CD4-positive, alpha-beta T cell treated with Interleukin-15 for 4 hours (primary cell): ENCODE measurements around the gene SDF4.
A peak's percentile ranks its signal among the peaks of the same experiment; 100 is the strongest.
"Not testable (repeated sequence)": the region's sequence is repeated elsewhere in the genome, so short reads cannot be mapped to it uniquely, and the experiment has no call there.

Source experiments
- DNase-seq: peaks from one replicate; pipeline ENCODE4 v3.0.0-alpha.2; 2020; ENCODE audit warnings: low spot score

Gene SDF4

DNA sequence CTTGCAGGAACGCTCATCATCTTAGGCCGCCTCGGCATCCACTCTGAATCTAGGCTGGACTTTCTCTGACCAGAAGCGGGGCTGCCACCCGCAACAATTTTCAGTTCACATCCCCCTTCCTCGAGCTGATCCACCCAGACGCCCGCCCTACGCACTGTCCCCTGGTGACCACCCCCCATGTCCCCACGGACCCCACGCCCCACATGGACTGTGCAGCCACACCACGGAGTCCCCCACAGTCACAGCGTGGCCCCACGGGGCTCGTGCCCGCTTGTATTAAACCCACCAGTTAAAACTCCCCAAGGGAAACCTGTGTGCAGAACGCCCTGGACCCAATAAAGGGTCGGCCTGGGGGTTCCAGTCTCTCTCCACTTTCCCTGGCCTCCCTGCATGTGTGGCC lies 27.7 kb upstream of the SDF4 start:
- no peak for DNase-seq

DNA sequence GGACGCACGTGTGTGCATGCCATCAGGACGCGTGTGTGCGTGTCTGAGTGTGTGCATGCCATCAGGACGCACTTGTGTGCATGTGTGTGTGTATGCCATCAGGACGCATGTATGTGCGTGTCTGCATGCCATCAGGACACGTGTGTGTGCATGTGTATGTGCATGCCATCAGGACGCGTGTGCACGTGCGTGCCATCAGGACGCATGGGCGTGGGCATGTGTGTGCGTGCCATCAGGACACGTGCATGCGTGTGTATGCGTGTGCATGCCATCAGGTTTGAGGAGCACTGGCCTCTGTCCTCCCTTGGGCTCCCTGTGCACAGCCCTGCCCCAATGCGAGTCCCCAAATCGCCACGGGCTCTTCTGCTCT lies 27.3 kb upstream of the SDF4 start:
- no peak for DNase-seq

DNA sequence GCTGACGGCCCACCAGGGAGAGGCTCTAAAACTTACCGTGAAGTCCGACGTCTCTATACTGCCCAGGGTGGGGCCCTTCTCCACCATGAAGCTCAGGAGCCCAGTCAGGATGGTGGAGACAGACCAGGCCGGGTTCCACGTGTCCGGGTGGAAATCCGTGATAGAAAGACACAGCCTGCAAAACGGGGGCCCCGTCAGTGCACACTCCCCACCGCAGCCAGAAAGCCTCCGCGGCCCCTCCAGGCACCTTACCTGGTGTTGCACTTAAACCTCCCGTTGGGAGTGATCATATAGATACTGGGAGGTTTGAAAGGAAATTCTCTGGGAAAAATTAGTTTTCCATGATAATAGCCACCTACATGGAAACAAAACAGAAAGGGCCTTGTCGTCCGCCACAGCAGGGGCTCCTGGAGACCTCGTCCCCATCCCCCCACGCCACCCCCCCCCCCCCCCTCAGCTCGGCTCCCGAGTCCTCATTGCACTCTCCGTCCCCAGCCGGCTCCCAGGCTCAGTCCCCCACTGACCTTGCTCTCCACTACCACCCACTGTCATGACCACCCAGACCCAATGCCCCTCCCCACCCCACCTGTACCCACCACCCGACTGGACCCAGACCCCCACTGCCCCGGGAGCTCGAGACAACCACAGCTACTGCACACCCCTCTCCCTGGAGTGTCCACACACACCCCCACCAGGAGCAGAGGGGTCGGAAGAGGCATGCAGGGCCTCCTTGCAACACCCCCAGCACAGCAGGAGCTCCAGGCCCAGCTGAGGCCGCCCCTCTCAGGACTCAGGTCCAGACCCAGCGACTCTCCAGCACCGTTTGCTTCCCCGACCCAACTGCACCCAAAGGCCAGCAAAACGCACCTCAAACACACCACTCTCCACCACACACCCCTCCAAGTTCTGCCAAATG lies 25.4 kb upstream of the SDF4 start:
- no peak for DNase-seq

DNA sequence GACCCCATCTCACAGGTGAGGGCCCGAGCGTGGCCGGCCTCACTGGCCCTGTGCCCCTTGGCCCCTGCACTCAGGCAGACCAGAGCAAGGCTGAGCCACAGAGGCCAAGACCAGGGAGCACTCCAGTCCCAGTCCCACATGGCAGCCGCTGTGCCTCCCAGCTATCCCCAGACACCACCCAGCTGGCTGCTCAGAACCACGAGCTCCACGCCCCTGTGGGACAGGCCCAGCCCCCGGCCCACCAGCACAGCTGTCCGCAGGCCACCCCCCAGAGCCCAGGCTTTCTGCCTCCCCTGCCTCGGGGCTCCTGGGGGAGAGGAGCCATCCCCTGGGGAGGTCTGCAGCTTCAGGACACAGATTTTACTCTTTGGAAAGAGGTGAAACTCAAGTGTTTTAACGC lies 23.8 kb upstream of the SDF4 start:
- no peak for DNase-seq

DNA sequence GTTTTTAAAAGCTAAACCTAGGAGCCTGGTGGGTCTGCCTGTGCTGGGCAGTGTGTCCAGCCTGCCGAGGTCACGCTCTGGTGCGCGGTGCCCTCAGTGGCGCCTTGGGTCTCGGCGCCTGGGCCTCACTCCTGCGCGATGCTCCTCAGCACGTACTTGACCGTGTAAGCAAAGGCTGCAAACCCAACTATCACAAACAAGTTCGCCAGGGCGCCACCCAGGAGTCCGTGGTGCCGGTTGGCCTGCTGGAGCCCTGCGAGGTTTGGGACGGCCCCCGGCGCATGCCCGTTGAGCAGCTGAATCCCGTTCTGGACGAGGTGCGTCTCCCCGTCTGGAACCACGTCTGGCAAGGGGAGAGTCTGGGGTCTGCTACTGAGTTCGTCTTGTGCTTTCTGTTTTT lies 23.3 kb upstream of the SDF4 start:
- DNase-seq = no peak

DNA sequence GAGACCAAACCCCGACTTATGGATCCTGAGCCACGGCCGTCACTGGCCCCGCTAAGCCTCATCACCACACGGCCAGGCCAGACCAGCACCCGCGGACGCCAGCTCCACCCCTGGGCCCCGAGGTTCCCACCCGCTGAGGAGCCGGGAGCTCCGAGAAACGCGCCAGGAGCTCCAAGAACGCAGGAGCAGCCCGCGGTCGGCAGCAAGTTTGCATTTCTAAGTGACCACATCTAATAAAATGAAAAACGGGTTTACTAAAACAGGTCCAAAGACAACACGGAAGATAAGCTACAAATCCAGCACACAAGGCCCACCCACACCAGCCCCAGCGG lies 22.8 kb upstream of the SDF4 start:
- DNase-seq = no peak

DNA sequence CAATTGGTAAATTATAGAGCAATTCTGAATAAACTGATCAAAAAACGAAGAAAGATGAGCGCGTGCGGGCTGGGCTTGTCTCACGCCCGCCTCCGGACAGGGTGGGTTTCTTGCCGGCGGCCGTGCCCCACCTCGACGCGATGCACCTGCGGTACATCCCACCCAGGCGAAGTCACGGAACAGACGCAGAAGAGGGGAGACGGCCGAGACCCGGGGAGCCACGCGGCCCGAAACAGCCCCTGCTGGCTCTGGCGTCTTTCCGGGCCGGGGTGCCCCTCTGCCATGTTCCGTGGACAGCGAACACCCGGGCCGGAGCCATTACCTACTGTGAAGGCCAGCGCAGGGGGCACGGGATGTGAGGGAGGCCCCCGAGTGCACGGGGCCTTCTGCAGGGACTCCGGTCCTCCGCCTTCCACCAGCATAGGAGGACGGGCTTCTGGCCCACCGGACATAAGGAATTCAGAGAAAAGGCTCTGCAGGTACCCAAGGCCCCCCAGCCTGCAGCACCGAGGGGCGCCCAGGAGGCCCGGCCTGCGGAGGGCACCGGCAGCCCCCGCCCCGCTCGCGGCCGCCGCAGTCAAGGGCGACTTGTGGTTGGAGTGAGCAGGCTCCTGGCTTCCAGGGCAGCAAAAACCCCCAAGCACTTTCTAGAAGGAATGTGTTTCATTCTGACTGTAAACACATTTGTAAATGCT lies 22.3 kb upstream of the SDF4 start:
- no peak for DNase-seq

DNA sequence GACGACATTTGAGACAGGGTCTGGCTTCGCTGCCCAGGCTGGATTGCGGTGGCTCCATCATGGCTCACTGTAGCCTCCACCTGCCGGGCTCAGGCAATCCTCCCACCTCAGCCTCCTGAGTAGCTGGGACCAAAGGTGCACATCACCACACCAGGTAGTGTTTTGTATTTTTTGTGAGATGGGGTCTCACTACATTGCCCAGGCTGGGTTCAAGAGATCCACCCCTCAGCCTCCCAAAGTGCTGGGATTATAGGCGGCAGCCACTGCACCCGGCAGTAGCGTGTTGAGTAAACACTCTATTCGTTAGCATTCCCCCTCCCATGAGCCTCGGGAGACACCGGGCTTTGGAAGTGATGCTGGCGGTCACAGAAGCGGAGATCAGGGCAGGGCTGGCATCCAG lies 21.5 kb upstream of the SDF4 start:
- no peak for DNase-seq

DNA sequence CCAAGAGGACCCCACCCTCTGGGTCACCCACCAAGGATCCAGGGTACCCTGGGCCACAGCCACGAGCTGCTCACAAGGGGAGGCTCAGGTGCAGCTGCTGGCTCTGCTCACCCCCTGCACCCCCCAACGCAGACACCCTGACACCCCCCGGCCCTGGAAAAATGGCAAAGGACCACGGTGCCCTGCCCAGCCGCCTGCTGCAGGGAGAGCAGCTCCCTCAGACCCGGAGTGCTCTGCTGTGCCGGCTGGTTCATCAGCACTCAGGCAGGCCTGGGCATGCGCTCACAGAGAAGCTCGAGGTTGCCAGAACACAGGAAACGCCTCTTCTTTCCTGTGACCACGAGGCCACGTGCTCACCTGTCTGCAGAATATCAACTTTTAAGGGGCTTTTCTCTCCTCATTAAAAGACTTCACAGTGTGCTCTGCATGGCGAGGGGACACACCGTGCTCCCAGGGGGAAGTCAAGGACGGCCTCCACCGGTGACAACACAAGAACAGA lies 19.0 kb upstream of the SDF4 start:
- peak; percentile 65 for DNase-seq

DNA sequence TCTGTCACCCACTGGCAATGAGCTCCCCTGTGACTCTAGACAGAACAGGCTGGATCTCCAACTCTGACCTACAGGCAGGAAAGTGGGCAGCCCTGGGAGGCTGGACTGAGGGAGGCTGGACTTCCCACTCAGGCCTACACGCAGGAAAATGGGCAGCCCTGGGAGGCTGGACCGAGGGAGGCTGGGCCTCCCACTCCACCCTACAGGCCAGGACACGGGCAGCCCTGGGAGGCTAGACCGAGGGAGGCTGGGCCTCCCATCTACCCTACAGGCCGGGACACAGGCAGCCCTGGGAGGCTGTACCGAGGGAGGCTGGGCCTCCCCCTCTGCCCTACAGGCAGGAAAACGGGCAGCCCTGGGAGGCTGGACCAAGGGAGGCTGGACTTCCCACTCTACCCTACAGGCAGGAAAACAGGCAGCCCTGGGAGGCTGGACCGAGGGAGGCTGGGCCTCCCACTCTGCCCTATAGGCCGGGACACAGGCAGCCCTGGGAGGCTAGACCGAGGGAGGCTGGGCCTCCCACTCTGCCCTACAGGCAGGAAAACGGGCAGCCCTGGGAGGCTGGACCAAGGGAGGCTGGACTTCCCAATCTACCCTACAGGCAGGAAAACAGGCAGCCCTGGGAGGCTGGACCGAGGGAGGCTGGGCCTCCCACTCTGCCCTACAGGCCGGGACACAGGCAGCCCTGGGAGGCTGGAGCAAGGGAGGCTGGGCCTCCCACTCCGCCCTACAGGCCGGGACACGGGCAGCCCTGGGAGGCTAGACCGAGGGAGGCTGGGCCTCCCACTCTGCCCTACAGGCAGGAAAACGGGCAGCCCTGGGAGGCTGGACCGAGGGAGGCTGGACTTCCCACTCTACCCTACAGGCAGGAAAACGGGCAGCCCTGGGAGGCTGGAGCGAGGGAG lies 16.5 kb upstream of the SDF4 start:
- DNase-seq = not testable (repeated sequence)

DNA sequence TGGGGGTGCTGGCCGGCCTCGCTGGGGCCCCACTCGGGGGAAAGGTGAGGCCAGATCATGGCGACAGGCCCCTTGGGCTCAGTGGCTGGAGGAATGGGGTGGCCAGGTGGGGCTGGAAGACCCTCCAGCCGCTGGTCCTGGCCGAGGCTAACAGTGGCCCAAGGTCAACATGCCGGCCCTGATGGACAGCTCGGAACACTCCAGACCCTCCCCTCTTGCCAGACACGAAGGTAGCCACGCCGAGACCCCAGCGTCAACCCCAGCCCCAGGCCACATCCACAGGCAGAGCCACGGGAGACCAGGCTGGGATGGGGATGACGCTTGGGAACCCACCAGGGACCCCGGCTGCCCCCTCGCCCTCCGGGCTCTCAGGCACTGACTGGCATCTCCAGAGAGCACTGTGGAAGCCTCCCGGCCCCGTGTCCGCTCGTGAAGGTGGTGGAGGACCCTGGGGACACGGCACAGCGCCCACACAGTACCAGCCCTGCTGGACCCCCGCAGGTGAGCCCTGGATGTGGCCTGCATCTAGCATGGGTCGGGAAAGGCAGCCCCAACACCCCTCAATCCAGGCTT lies 15.6 kb upstream of the SDF4 start:
- no peak for DNase-seq

DNA sequence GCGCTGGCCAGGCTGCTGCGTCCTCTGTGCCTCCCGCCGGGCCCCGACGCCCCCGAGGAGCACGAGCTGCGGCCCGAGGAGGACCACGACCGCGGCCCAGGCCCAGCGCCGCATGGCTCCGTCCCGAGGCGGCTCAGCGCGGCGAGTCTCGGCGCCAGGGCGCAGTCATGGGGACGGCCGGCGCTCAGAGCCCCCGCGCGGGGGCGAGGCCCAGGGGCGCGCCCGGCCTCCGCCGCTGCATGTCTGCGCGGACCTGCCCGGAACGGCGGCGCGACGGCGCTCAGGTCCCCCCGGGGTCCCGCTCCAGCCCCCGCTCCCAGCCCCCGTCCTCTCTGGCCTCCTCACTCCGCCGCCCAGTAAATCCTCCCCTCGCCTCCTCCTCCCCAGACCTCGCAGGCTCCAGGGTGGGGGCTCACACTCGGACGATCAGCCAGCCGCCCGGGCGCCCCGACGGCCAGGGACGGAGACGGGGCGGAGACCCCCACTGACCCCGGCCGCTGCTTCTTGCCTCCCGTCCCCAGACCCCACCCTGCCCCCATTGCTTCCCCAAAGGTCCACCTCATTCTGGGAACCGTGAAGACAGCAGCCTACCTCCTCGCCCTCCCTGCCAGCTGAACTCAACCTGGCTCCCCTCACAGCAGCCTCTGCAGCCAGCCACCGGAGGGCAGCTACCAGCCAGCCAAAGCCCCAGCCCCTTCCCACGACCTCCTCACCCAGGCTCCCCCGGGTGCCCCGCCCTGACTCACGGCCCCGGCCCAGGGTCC lies 15.0 kb upstream of the SDF4 start, which contains the start of gene C1QTNF12:
Gene C1QTNF12 (minus strand): TSS at position 146 of the 764 bp plus-strand sequence. CDS start 32 bp downstream, at position 114.
- no peak for DNase-seq

DNA sequence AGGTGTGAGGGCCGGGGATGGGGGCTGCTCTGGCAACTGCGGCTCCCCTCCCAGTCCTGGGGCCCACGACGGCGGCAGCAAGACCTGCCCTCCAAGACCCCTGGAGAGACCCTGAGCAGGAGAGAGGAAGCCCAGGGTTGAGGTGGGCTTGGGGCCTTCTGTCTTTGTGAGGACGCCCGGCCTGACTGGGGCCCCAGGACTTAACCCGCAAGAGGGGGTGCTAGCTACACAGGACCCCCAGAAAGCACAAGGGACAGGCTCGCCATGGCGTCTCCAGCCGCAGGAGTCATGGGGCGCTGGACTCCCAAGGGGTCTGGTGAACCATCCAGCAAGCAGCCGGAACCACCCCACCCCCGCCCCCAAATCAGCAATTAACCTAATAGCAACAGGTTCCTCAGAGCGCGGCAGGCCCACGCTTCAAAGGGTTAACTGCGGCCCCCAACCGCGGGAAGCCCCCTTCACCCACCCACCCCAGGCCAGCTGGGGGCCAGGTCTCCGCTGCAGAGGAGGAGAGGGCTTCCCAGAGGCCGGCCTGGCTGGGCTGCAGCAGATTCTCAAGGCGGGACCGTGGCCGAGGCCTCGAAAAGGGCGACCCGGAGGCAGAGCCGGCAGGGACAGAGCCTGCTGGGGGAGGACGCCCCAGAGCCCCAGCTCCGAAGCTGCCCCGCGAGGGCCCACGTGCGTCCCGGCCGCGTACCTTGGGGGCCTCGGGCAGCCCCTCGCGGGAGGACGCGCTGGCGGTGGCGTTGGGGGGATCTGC lies 14.2 kb upstream of the SDF4 start:
- DNase-seq = no peak

DNA sequence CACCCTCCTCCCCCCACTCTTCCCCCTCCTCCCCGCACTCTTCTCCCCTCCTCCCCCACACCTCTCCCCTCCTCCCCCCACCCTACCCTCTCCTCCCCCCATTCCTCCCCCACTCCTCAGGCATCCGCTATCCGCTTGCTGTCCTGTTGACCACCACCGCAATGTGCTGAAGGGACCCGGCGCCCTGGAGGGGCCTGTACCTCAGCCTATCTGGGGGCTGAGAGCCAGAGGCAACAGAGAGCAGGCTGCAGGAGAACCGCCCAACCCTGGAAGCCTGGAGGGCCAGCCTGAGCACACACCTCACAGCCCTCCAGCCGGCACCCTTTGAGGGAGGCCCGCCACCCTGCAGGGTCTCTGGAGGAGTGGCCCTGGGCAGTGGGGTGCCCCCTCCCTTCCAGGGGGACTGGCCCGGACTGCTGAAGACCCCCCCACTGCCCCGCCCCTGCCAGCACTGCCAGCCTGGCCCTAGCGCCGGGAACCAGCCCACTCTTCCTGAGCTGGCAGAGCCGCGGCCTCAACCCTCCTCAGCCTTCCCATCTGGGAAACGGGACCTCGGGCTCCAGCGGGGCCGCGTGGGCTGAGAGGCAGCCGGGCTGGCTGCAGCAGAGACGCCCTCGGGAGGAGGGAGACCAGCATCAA lies 13.5 kb upstream of the SDF4 start:
- no peak for DNase-seq

DNA sequence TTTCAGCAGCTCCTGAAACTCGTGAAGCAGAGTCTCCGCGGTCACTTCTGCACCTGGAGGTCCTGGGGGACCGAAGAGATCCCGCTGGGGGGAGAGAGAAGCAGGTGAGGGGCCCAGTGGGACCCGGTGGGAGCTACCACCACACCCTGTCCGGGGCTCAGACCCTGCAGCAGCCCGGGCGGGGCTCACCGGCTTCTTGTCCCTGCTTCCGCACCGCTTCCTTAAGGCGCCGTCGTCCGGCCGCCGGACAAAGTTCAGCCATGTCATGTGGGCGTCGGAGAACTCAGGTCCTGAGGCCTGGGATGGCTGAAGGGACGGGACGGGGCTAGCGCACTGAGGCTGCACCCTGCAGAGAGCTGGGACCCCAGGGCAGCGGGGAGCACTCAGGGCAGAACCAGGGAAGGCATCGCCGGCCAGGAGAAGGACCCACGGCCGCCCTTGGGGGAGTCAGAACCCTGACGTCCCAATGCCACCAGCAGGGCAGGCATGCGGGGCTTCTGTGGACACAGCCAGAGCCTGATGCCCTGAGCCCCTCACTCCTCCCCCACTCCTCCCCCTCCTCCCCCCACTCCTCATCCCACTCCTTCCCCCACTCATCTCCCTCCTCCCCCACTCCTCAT lies 12.5 kb upstream of the SDF4 start:
- DNase-seq = no peak

DNA sequence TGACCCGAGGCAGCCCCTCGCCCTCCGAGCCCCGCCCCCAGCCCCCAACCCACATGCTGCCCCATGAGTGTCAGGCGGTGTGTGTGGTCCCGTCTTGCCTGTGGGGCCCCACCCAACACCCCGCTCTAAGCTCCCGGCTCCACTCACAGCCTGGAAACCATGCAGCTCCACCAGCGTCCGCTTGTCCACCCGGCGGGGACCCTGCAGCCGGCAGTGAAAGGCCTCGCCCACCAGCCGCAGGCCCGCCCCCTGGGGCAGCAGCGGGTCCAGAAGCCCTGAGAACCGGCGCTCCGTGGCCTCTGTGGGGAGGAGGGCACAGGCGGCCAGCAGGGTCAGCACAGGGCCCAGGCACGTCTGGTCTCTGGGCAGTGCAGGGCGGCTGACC lies 12.0 kb upstream of the SDF4 start:
- DNase-seq = no peak

DNA sequence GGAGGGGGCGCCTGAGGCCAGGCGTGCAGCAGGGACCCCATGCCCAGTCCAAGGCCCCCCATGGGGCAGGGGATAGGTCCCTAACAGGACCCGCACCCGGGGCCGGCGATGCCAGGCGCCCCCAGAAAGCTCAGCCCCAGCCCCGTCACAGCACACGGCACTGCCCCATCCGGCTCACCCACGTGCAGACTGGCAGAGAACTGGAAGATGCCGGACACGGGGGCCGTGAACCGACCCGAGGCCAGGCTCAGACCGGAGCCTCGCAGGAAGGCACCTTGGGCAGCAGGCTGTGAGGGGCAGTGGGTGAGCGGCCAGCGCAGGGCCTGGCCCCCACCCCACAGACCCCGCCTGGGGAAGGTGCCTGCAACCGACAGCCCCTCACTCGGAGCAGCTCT lies 11.5 kb upstream of the SDF4 start:
- no peak for DNase-seq

DNA sequence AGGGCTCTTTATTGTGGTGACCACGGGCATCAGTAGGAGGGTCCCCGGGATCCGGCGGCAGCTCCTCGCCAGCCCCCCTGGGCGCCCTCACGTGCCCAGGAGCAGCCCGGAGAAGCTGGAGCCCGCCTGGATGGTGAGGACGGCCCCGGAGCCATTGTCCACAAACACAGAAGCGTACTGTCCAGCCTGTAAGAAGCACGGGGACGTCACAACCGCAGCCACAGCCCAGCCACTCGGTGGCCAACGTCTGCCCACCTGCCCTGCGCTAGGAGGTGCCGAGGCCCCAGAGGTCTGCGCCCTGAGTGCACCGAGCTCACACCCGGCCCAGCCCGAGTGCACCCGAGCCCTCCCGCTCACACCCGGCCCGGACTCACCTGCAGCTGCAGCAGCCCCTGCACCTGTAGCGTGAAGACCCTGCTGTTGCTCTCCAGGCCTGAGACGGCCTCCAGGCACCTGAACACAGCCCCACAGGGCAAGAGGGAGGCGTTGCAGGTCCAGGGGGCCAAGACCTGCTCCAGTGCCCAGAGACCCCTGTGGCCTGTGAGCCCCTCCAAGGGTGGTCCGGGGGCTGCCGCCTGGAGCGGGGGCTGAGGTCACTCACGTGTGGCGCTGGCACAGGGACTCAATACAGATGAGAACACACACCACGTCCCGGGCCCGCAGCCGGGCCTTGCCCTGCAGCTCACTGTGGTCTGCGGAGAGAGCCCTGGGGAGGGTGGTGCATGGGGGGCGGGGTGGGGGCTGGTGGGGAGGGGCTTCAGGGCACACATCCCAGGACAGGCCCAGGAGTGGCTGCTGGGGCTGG lies 10.9 kb upstream of the SDF4 start:
- DNase-seq = no peak
